Mucosa of descending colon (tissue), 3 donors: ENCODE results near the gene MAGOH. TPM values are rescaled to one million over a fixed set of nuclear protein-coding genes. Genes with fewer than 3 reads are reported as not detected.

Experiments
- ATAC-seq: fragments of 200-7000 bp; cut with Tn5 transposase; one replicate; pipeline ENCODE4 v1.9.1; 2020; ENCODE audit warnings: mild to moderate bottlenecking, moderate library complexity
- DNase-seq, 3 donors: peaks; one replicate each; pipeline ENCODE4 v3.0.0-alpha.2; 2020
- H3K36me3 ChIP-seq: fragments of 200-600 bp; one replicate; pipeline ENCODE4 v1.8.0; 2021; ENCODE audit warnings: low read depth, mild to moderate bottlenecking
- H3K4me1 ChIP-seq: fragments of 200-600 bp; one replicate; pipeline ENCODE4 v1.8.0; 2021; ENCODE audit warnings: low read depth, mild to moderate bottlenecking
- H3K4me3 ChIP-seq: fragments of 200-600 bp; one replicate; pipeline ENCODE4 v1.8.0; 2021; ENCODE audit warnings: mild to moderate bottlenecking
- H3K9me3 ChIP-seq: fragments of 200-600 bp; one replicate; pipeline ENCODE4 v1.8.0; 2021; ENCODE audit warnings: mild to moderate bottlenecking
- CTCF ChIP-seq: fragments of 200-600 bp; IDR thresholded peaks from one replicate; pipeline ENCODE4 v1.8.0; 2022; ENCODE audit warnings: antibody characterized with exemption, mild to moderate bottlenecking
- intact Hi-C, 2 donors: fragments of 100-400 bp; cut with DNase I in 1 of 2; cut with micrococcal nuclease in 1 of 2; formaldehyde crosslinking; loops; one replicate each; pipeline versions ENCODE4 v1.11.0 to v1.11.1; 2022; cut with DNase I, micrococcal nuclease
- total RNA-seq, 3 donors: library from RNA; stranded (reverse); fragmentation: NEBNext Ultra II Directional in 2 of 3; extraction: Animal tissue kit (Norgen Biotek cat#: 25700) in 2 of 3; gene quantifications; one replicate each; pipeline versions ENCODE4 v1.2.1 to v1.2.4, GENCODE V29; 2021 to 2023
- donor health status: DM: no; HTN: no; CAD: no; lungs with moderate emphysema.
- donor health status: DM: no; HTN: no; CAD: no.
- donor health status: DM: no; HTN: yes; CAD: no.

Gene MAGOH
- total RNA-seq, 3 donors from 2014 or later, result 30.3 to 36.3 (median 34.9) TPM

DNA sequence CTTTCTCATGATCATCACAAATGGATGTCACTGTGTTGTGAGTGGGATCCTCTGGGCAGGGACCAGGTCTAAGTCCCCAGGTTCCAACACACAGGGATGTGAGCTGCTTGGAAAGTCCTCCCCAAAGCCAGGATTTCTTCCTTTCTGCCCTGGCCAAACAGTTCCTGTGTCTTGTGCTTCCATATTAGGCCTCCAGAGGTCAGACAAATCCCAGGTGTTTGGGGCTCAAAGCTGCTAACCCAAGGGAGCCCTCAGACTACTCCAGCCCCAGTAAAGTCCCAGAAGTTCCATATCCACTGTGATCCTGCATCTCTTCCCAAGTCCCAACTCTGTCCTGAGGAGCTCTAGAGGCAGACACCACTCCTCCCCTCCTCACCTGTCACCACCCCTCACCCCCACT is 27.7 kb upstream of the MAGOH start:
- Histone ChIP-seq H3K36me3 (no peaks in the 10 kb centered on the region), H3K4me1 (no peaks in the 10 kb centered on the region), H3K9me3 (no peaks in the 10 kb centered on the region), H3K4me3 (no peak overlapping the region)
- TF ChIP-seq CTCF, result no peak
- DNase-seq (no peak), ATAC-seq (no peak)
- intact Hi-C loops, result no loop called here

DNA sequence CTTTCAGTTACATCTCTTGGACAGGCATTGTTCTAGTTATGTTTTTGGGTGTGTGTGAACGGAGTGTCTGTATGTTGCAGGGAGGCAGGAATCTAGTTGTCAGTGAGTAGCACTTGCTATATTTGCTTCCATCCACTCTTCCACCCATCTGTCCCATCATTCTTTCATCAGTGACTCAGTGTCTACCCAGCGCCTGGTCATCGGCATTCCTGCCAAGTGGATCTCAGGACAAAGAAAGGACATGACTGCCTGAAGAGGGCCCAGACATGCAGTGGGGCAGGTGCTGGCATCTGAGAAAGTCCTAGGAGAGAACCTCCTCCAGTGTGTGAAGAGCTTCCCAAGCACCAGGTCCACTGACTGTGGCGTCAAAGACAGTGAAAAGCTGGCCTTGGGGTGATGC is 27.3 kb upstream of the MAGOH start:
- Histone ChIP-seq H3K4me3 (no peak overlapping the region), H3K4me1 (no peaks in the 10 kb centered on the region), H3K36me3 (no peaks in the 10 kb centered on the region), H3K9me3 (no peaks in the 10 kb centered on the region)
- ATAC-seq, result no peak
- no peak for DNase-seq
- intact Hi-C loops, result no loop called here
- TF ChIP-seq CTCF, result no peak

- Histone ChIP-seq H3K4me3 (no peak overlapping the region), H3K36me3 (no peaks in the 10 kb centered on the region), H3K4me1 (no peaks in the 10 kb centered on the region), H3K9me3 (no peaks in the 10 kb centered on the region)
- TF ChIP-seq CTCF, result no peak
- DNase-seq (no peak), ATAC-seq (no peak)
- intact Hi-C loops, result no loop called here
Measured at GRCh38 chr1:53264048-53264447, 25.7 kb upstream of the MAGOH start.

- TF ChIP-seq CTCF, result no peak
- Histone ChIP-seq H3K4me1 (no peaks in the 10 kb centered on the region), H3K4me3 (no peak overlapping the region), H3K9me3 (no peaks in the 10 kb centered on the region), H3K36me3 (no peaks in the 10 kb centered on the region)
- DNase-seq (no peak), ATAC-seq (no peak)
- intact Hi-C loops, result no loop called here
Measured at GRCh38 chr1:53262000-53262399, 23.7 kb upstream of the MAGOH start.

DNA sequence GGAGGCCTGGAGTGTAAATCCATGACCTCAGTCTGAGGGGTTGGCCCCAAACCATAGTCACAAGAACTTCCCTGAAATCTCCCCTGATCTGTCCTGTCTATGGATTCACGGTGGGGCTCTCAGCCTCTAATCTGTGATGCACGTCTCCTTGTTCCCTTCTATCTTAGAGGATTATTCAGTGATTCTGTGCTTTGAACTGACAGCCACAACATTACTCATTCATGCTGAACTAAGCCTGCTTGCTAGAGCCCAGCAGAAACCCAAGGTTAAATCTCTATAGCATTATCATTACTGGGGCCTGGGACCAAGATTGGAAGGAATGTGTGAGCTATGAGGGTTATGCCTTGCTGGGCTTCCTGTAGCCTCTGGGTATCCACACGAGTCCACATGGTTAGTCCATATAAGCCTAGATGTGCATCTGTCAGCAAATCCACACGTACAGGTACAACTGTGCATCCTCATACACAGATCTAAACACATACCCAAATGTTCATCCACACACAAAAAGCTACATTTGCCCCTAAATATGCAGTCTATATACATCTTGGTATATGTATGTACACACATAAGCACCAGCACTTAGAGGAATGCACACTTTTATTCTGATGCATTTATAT is 22.4 kb upstream of the MAGOH start:
- no peak for ATAC-seq
- no peak for TF ChIP-seq CTCF
- Histone ChIP-seq H3K4me1 (no peaks in the 10 kb centered on the region), H3K9me3 (no peaks in the 10 kb centered on the region), H3K4me3 (no peak overlapping the region), H3K36me3 (no peaks in the 10 kb centered on the region)
- intact Hi-C loops, result no loop called here
- no peak for DNase-seq

- Histone ChIP-seq H3K4me1 (no peaks in the 10 kb centered on the region), H3K36me3 (no peaks in the 10 kb centered on the region), H3K4me3 (no peak overlapping the region), H3K9me3 (no peaks in the 10 kb centered on the region)
- ATAC-seq (peak; percentile 28), DNase-seq (no peak)
- TF ChIP-seq CTCF, result no peak
- intact Hi-C loops, result no loop called here
Measured at GRCh38 chr1:53259932-53260331, 21.6 kb upstream of the MAGOH start.
